SK-N-SH treated with all-trans-retinoic acid at 6 μM for 48 hours (cell line): ENCODE results near the gene REXO1.

Experiments used
- ATAC-seq: fragments of 200-7000 bp; cut with Tn5 transposase; 3 replicates; pipeline ENCODE4 v1.9.1; 2020; ENCODE audit warnings: mild to moderate bottlenecking, moderate library complexity
- ARNTL ChIP-seq: fragments of 450-650 bp; formaldehyde crosslinking; IDR thresholded peaks from 2 replicates; pipeline ENCODE4 v1.5.0; 2020; ENCODE audit warnings: low read depth, mild to moderate bottlenecking, moderate library complexity, borderline replicate concordance
- BACH2 ChIP-seq: fragments of 250-450 bp; sonication (Bioruptor Pico); IDR thresholded peaks from 2 replicates; pipeline ENCODE4 v1.9.0; 2021; ENCODE audit warnings: mild to moderate bottlenecking, borderline replicate concordance
- CREB5 ChIP-seq: fragments of 250-450 bp; sonication (Bioruptor Pico); IDR thresholded peaks from 2 replicates; pipeline ENCODE4 v1.5.1; 2020; ENCODE audit warnings: low read depth, mild to moderate bottlenecking, moderate library complexity
- CSDC2 ChIP-seq: fragments of 250-450 bp; sonication (Bioruptor Pico); IDR thresholded peaks from 2 replicates; pipeline ENCODE4 v1.5.0; 2020; ENCODE audit warnings: mild to moderate bottlenecking, moderate library complexity
- CSRNP3 ChIP-seq: fragments of 250-450 bp; sonication (Bioruptor Pico); IDR thresholded peaks from 2 replicates; pipeline ENCODE4 v1.5.1; 2021; ENCODE audit warnings: mild to moderate bottlenecking, moderate library complexity
- ESRRG ChIP-seq: fragments of 250-450 bp; sonication (Bioruptor Pico); IDR thresholded peaks from 2 replicates; pipeline ENCODE4 v1.6.1; 2021; ENCODE audit warnings: mild to moderate bottlenecking
- GLIS3 ChIP-seq: fragments of 250-450 bp; sonication (Bioruptor Pico); IDR thresholded peaks from 2 replicates; pipeline ENCODE4 v1.5.0; 2020; ENCODE audit warnings: mild to moderate bottlenecking, moderate library complexity
- ISL1 ChIP-seq: fragments of 250-450 bp; sonication (Bioruptor Pico); IDR thresholded peaks from 2 replicates; pipeline ENCODE4 v2.1.2; 2022; ENCODE audit warnings: mild to moderate bottlenecking, moderate library complexity
- OSR1 ChIP-seq: fragments of 250-450 bp; sonication (Bioruptor Pico); IDR thresholded peaks from 2 replicates; pipeline ENCODE4 v1.8.0; 2022; ENCODE audit warnings: moderate library complexity, mild to moderate bottlenecking, inconsistent platforms
- PATZ1 ChIP-seq: fragments of 250-450 bp; sonication (Bioruptor Pico); IDR thresholded peaks from 2 replicates; pipeline ENCODE4 v1.8.0; 2020; ENCODE audit warnings: mild to moderate bottlenecking, moderate library complexity, borderline replicate concordance
- POU6F1 ChIP-seq: fragments of 250-450 bp; sonication (Bioruptor Pico); IDR thresholded peaks from 2 replicates; pipeline ENCODE4 v1.8.0; 2021; ENCODE audit warnings: low read depth, mild to moderate bottlenecking, moderate library complexity, borderline replicate concordance
- PPARA ChIP-seq: fragments of 250-450 bp; sonication (Bioruptor Pico); IDR thresholded peaks from 2 replicates; pipeline ENCODE4 v1.5.0; 2020; ENCODE audit warnings: mild to moderate bottlenecking, borderline replicate concordance
- RARB ChIP-seq: fragments of 250-450 bp; sonication (Bioruptor Pico); IDR thresholded peaks from 2 replicates; pipeline ENCODE4 v1.8.0; 2021; ENCODE audit warnings: mild to moderate bottlenecking, moderate library complexity
- SNAI2 ChIP-seq: fragments of 250-450 bp; sonication (Bioruptor Pico); IDR thresholded peaks from 2 replicates; pipeline ENCODE4 v1.5.0; 2020; ENCODE audit warnings: mild to moderate bottlenecking, moderate library complexity
- TCF4 ChIP-seq: fragments of 250-450 bp; sonication (Bioruptor Pico); IDR thresholded peaks from 2 replicates; pipeline ENCODE4 v1.8.0; 2021; ENCODE audit warnings: mild to moderate bottlenecking, moderate library complexity, borderline replicate concordance
- TOX ChIP-seq: fragments of 250-450 bp; sonication (Bioruptor Pico); IDR thresholded peaks from 2 replicates; pipeline ENCODE4 v1.8.0; 2021; ENCODE audit warnings: mild to moderate bottlenecking, moderate library complexity, borderline replicate concordance
- TSHZ2 ChIP-seq: fragments of 250-450 bp; sonication (Bioruptor Pico); IDR thresholded peaks from 2 replicates; pipeline ENCODE4 v1.5.0; 2020; ENCODE audit warnings: mild to moderate bottlenecking, moderate library complexity
- ZC3H10 ChIP-seq: fragments of 250-450 bp; sonication (Bioruptor Pico); IDR thresholded peaks from 2 replicates; pipeline ENCODE4 v1.5.1; 2021; ENCODE audit warnings: mild to moderate bottlenecking, moderate library complexity
- ZFP3 ChIP-seq: fragments of 250-450 bp; sonication (Bioruptor Pico); IDR thresholded peaks from 2 replicates; pipeline ENCODE4 v1.5.0; 2020; ENCODE audit warnings: mild to moderate bottlenecking, moderate library complexity
- ZFP30 ChIP-seq: fragments of 450-650 bp; formaldehyde crosslinking; IDR thresholded peaks from 2 replicates; pipeline ENCODE4 v1.5.0; 2022; ENCODE audit warnings: mild to moderate bottlenecking, moderate library complexity
- ZNF565 ChIP-seq: fragments of 450-650 bp; formaldehyde crosslinking; conservative IDR thresholded peaks from 2 replicates; pipeline ENCODE4 v1.5.0; 2020; ENCODE audit warnings: low read depth, mild to moderate bottlenecking, moderate library complexity
- ZNF8 ChIP-seq: fragments of 450-650 bp; formaldehyde crosslinking; IDR thresholded peaks from 2 replicates; pipeline ENCODE4 v1.5.0; 2020; ENCODE audit warnings: mild to moderate bottlenecking, moderate library complexity

REXO1 gene

GRCh38 chr19:1863638-1864479 is 15.6 kb upstream of the REXO1 start:
- TF ChIP-seq OSR1 (CRISPR knock-in tag) (no peak), ZFP30 (CRISPR knock-in tag) (no peak), ZC3H10 (CRISPR knock-in tag) (no peak), GLIS3 (CRISPR knock-in tag) (no peak), RARB (CRISPR knock-in tag) (no peak), ISL1 (CRISPR knock-in tag) (no peak), SNAI2 (CRISPR knock-in tag) (no peak), TSHZ2 (CRISPR knock-in tag) (no peak), CREB5 (CRISPR knock-in tag) (no peak), CSRNP3 (CRISPR knock-in tag) (no peak), ESRRG (CRISPR knock-in tag) (no peak), TOX (CRISPR knock-in tag) (no peak), ZFP3 (CRISPR knock-in tag) (no peak), ZNF565 (no peak), POU6F1 (CRISPR knock-in tag) (no peak), PPARA (no peak), BACH2 (CRISPR knock-in tag) (no peak), PATZ1 (no peak), CSDC2 (no peak), ARNTL (CRISPR knock-in tag) (no peak)

GRCh38 chr19:1863328-1863637 is 15.0 kb upstream of the REXO1 start, which contains the start of gene KLF16:
Gene KLF16, minus strand, starts transcription at chr19:1863579. Its CDS starts 82 bp downstream, at chr19:1863497.
- TF ChIP-seq TOX (CRISPR knock-in tag) (no peak), ZNF8 (CRISPR knock-in tag) (no peak), ZC3H10 (CRISPR knock-in tag) (no peak), TCF4 (CRISPR knock-in tag) (no peak), POU6F1 (CRISPR knock-in tag) (no peak), RARB (CRISPR knock-in tag) (no peak), ESRRG (CRISPR knock-in tag) (no peak), SNAI2 (CRISPR knock-in tag) (no peak)
- ATAC-seq, result no peak

More at GRCh38 chr19:1863638-1864479, 15.6 kb upstream of the REXO1 start:
- ATAC-seq, result peak; percentile 73
